IPS DF 6.9 (cell line): ENCODE measurements around the gene ZNF768.
"Not testable (repeated sequence)": the region's sequence is repeated elsewhere in the genome, so short reads cannot be mapped to it uniquely, and the experiment has no call there.

Experiments
- DNase-seq: peaks from one replicate; pipeline ENCODE4 v3.0.0-alpha.2; 2013; ENCODE audit warnings: low read depth, low spot score
- H3K27ac ChIP-seq: one replicate; pipeline ENCODE4 v1.5.1; 2013; ENCODE audit warnings: low read length, control low read depth
- H3K27me3 ChIP-seq: 2 replicates; pipeline ENCODE4 v1.6.1; 2013; ENCODE audit warnings: mild to moderate bottlenecking, low read length; ENCODE audit not compliant: control insufficient read depth, insufficient read depth
- H3K36me3 ChIP-seq: 2 replicates; pipeline ENCODE4 v1.6.1; 2013; ENCODE audit warnings: low read length; ENCODE audit not compliant: control insufficient read depth, insufficient read depth
- H3K4me1 ChIP-seq: 2 replicates; pipeline ENCODE4 v1.6.1; 2013; ENCODE audit warnings: low read length; ENCODE audit not compliant: control insufficient read depth, insufficient read depth
- H3K4me3 ChIP-seq: 2 replicates; pipeline ENCODE4 v1.5.1; 2013; ENCODE audit warnings: mild to moderate bottlenecking, low read length
- H3K9me3 ChIP-seq: 2 replicates; pipeline ENCODE4 v1.6.1; 2013; ENCODE audit warnings: low read length, inconsistent platforms; ENCODE audit not compliant: control insufficient read depth, insufficient read depth
- WGBS: extraction: QIAGEN DNeasy Blood & Tissue Kit; methylation state at CpG from one replicate; pipeline ENCODE4 v1.1.7; 2013; ENCODE audit warnings: mixed read lengths, missing lambda C conversion rate; ENCODE audit not compliant: insufficient read length, insufficient coverage; 5-methylcytosine and 5-hydroxymethylcytosine counted together

The ZNF768 gene

GRCh38 chr16:30522702-30523463 lies 3.5 kb downstream of the ZNF768 start:
- DNase-seq, H3K36me3 ChIP-seq, H3K27me3 ChIP-seq, H3K4me1 ChIP-seq, H3K9me3 ChIP-seq, H3K27ac ChIP-seq, H3K4me3 ChIP-seq: not testable (repeated sequence)
- WGBS, result no CpG with 5 or more reads among the region's 12 CpGs

GRCh38 chr16:30521873-30522641 lies 4.3 kb downstream of the ZNF768 start:
- Histone ChIP-seq H3K4me1 (no peaks in the 10 kb centered on the region), H3K9me3 (no peaks in the 10 kb centered on the region), H3K36me3 (peaks cover 7% of the 10 kb centered on the region; the same call in 1 of the 2 replicates), H3K27me3 (no peaks in the 10 kb centered on the region), H3K27ac (no peak overlapping the region), H3K4me3 (no peak overlapping the region)
- no peak for DNase-seq
- no CpG with 5 or more reads among the region's 11 CpGs for WGBS

- H3K36me3 ChIP-seq, result peaks cover 7% of the 10 kb centered on the region; the same call in 1 of the 2 replicates
- H3K27ac ChIP-seq, result no peak overlapping the region
- no peaks in the 10 kb centered on the region for H3K27me3 ChIP-seq
- no peaks in the 10 kb centered on the region for H3K4me1 ChIP-seq
- no CpG with 5 or more reads among the region's 7 CpGs for WGBS
- H3K4me3 ChIP-seq, result no peak overlapping the region
- DNase-seq, result no peak
- no peaks in the 10 kb centered on the region for H3K9me3 ChIP-seq
Observed at GRCh38 chr16:30521476-30521872, 4.9 kb downstream of the ZNF768 start.

GRCh38 chr16:30519120-30520049 lies 7.0 kb downstream of the ZNF768 start:
- no peaks in the 10 kb centered on the region for H3K27me3 ChIP-seq
- no peaks in the 10 kb centered on the region; the same call in 1 of the 2 replicates for H3K36me3 ChIP-seq
- WGBS, result no CpG with 5 or more reads among the region's 20 CpGs
- no peaks in the 10 kb centered on the region for H3K9me3 ChIP-seq
- H3K27ac ChIP-seq, result no peak overlapping the region
- H3K4me3 ChIP-seq, result no peak overlapping the region
- no peaks in the 10 kb centered on the region for H3K4me1 ChIP-seq
- DNase-seq, result no peak

GRCh38 chr16:30518552-30518951 lies 7.8 kb downstream of the ZNF768 start:
- Histone ChIP-seq H3K27me3 (no peaks in the 10 kb centered on the region), H3K36me3 (no peaks in the 10 kb centered on the region), H3K9me3 (no peaks in the 10 kb centered on the region), H3K4me1 (no peaks in the 10 kb centered on the region), H3K27ac (no peak overlapping the region), H3K4me3 (no peak overlapping the region)
- no peak for DNase-seq
- no CpG with 5 or more reads among the region's 10 CpGs for WGBS

- Histone ChIP-seq H3K4me3 (no peak overlapping the region), H3K27me3 (no peaks in the 10 kb centered on the region), H3K9me3 (no peaks in the 10 kb centered on the region), H3K27ac (no peak overlapping the region), H3K36me3 (no peaks in the 10 kb centered on the region), H3K4me1 (no peaks in the 10 kb centered on the region)
- DNase-seq, result no peak
- no CpG with 5 or more reads among the region's 2 CpGs for WGBS
Observed at GRCh38 chr16:30515275-30515674, 11.1 kb downstream of the ZNF768 start.

GRCh38 chr16:30511509-30511908 lies 14.9 kb downstream of the ZNF768 start:
- Histone ChIP-seq H3K36me3 (no peaks in the 10 kb centered on the region), H3K27ac (no peak overlapping the region), H3K9me3 (no peaks in the 10 kb centered on the region), H3K4me1 (no peaks in the 10 kb centered on the region), H3K4me3 (no peak overlapping the region), H3K27me3 (no peaks in the 10 kb centered on the region)
- WGBS, result no CpG with 5 or more reads among the region's 3 CpGs
- DNase-seq, result no peak

GRCh38 chr16:30510376-30510938 lies 15.9 kb downstream of the ZNF768 start:
- Histone ChIP-seq H3K4me1 (no peaks in the 10 kb centered on the region), H3K27me3 (no peaks in the 10 kb centered on the region), H3K36me3 (no peaks in the 10 kb centered on the region), H3K27ac (no peak overlapping the region), H3K4me3 (no peak overlapping the region), H3K9me3 (no peaks in the 10 kb centered on the region)
- no CpG with 5 or more reads among the region's 4 CpGs for WGBS
- no peak for DNase-seq

GRCh38 chr16:30509081-30509765 lies 17.1 kb downstream of the ZNF768 start:
- no peaks in the 10 kb centered on the region for H3K36me3 ChIP-seq
- no peaks in the 10 kb centered on the region for H3K9me3 ChIP-seq
- no peaks in the 10 kb centered on the region for H3K4me1 ChIP-seq
- H3K4me3 ChIP-seq, result no peak overlapping the region
- no peak overlapping the region for H3K27ac ChIP-seq
- no peaks in the 10 kb centered on the region for H3K27me3 ChIP-seq
- DNase-seq, result no peak
- no CpG with 5 or more reads among the region's 4 CpGs for WGBS
